Measurements from ENCODE around the gene LYSET. TPM values are rescaled to one million over a fixed set of nuclear protein-coding genes. Genes with fewer than 3 reads are reported as not detected.
"Not testable (repeated sequence)": the region's sequence is repeated elsewhere in the genome, so short reads cannot be mapped to it uniquely, and the experiment has no call there.

The LYSET gene
- 26.8 TPM for polyA plus RNA-seq (2013, experiment 1 of 2)
- polyA plus RNA-seq (2013, experiment 2 of 2), result 28.0 TPM

- Histone ChIP-seq H3K36me3 (ENCODE audit: insufficient read depth, low read length) (peaks cover 28% of the 10 kb centered on the region), H3K27ac (ENCODE audit: low read depth, low read length) (peak within 1 kb of the TSS; percentile 94), H3K9me3 (ENCODE audit: insufficient read depth, low read depth, low read length) (no peaks in the 10 kb centered on the region), H3K4me3 (ENCODE audit: low read length) (peak within 1 kb of the TSS; percentile 98), H3K27me3 (ENCODE audit: insufficient read depth, low read length) (no peaks in the 10 kb centered on the region), H3K9ac (ENCODE audit: low read depth, low read length) (peak within 1 kb of the TSS; percentile 91), H3K4me1 (ENCODE audit: insufficient read depth, low read length) (no peaks in the 10 kb centered on the region)
- under 1% methylated on average over 124 of the region's 124 CpGs for WGBS
These were observed at the start of gene LYSET, which contains the start of gene MOAP1 for GRCh38 chr14:93184391-93185348. TSS of gene LYSET (plus strand) at chr14:93185317. CDS start at chr14:93185406, 89 bp downstream. TSS of gene MOAP1 (minus strand) at chr14:93184897. CDS start at chr14:93184242, 655 bp downstream.

GRCh38 chr14:93135399-93135798, 49.7 kb upstream of the LYSET start:
- H3K27me3 ChIP-seq (ENCODE audit: insufficient read depth, low read length), result no peaks in the 10 kb centered on the region
- no peak overlapping the region for H3K9ac ChIP-seq (ENCODE audit: low read depth, low read length)
- no peaks in the 10 kb centered on the region for H3K9me3 ChIP-seq (ENCODE audit: insufficient read depth, low read depth, low read length)
- WGBS, result 93% methylated on average over 5 of the region's 5 CpGs
- no peak overlapping the region for H3K4me3 ChIP-seq (ENCODE audit: low read length)
- H3K4me1 ChIP-seq (ENCODE audit: insufficient read depth, low read length), result no peaks in the 10 kb centered on the region
- no peak overlapping the region for H3K27ac ChIP-seq (ENCODE audit: low read depth, low read length)
- no peaks in the 10 kb centered on the region for H3K36me3 ChIP-seq (ENCODE audit: insufficient read depth, low read length)

GRCh38 chr14:93136009-93136408, 49.1 kb upstream of the LYSET start:
- Histone ChIP-seq H3K9me3 (ENCODE audit: insufficient read depth, low read depth, low read length) (no peaks in the 10 kb centered on the region), H3K27me3 (ENCODE audit: insufficient read depth, low read length) (no peaks in the 10 kb centered on the region), H3K36me3 (ENCODE audit: insufficient read depth, low read length) (no peaks in the 10 kb centered on the region), H3K27ac (ENCODE audit: low read depth, low read length) (no peak overlapping the region), H3K9ac (ENCODE audit: low read depth, low read length) (no peak overlapping the region), H3K4me1 (ENCODE audit: insufficient read depth, low read length) (no peaks in the 10 kb centered on the region), H3K4me3 (ENCODE audit: low read length) (no peak overlapping the region)
- WGBS, result 88% methylated on average over 8 of the region's 8 CpGs

- H3K4me1 ChIP-seq (ENCODE audit: insufficient read depth, low read length); H3K27ac ChIP-seq (ENCODE audit: low read depth, low read length); H3K36me3 ChIP-seq (ENCODE audit: insufficient read depth, low read length); H3K4me3 ChIP-seq (ENCODE audit: low read length); H3K9ac ChIP-seq (ENCODE audit: low read depth, low read length); H3K27me3 ChIP-seq (ENCODE audit: insufficient read depth, low read length); H3K9me3 ChIP-seq (ENCODE audit: insufficient read depth, low read depth, low read length): not testable (repeated sequence)
- WGBS, result 93% methylated on average over 13 of the region's 13 CpGs
These were observed 48.6 kb upstream of the LYSET start for GRCh38 chr14:93136508-93136907.

GRCh38 chr14:93137864-93138263, 47.3 kb upstream of the LYSET start:
- no peak overlapping the region for H3K27ac ChIP-seq (ENCODE audit: low read depth, low read length)
- no peaks in the 10 kb centered on the region for H3K36me3 ChIP-seq (ENCODE audit: insufficient read depth, low read length)
- no peaks in the 10 kb centered on the region for H3K27me3 ChIP-seq (ENCODE audit: insufficient read depth, low read length)
- no peak overlapping the region for H3K9ac ChIP-seq (ENCODE audit: low read depth, low read length)
- H3K4me3 ChIP-seq (ENCODE audit: low read length), result no peak overlapping the region
- H3K9me3 ChIP-seq (ENCODE audit: insufficient read depth, low read depth, low read length), result no peaks in the 10 kb centered on the region
- H3K4me1 ChIP-seq (ENCODE audit: insufficient read depth, low read length), result no peaks in the 10 kb centered on the region
- 85% methylated on average over 17 of the region's 17 CpGs for WGBS

GRCh38 chr14:93142854-93143652, 42.1 kb upstream of the LYSET start:
- Histone ChIP-seq H3K9me3 (ENCODE audit: insufficient read depth, low read depth, low read length) (no peaks in the 10 kb centered on the region), H3K4me1 (ENCODE audit: insufficient read depth, low read length) (no peaks in the 10 kb centered on the region), H3K36me3 (ENCODE audit: insufficient read depth, low read length) (no peaks in the 10 kb centered on the region), H3K9ac (ENCODE audit: low read depth, low read length) (no peak overlapping the region), H3K4me3 (ENCODE audit: low read length) (no peak overlapping the region), H3K27ac (ENCODE audit: low read depth, low read length) (no peak overlapping the region), H3K27me3 (ENCODE audit: insufficient read depth, low read length) (no peaks in the 10 kb centered on the region)
- 94% methylated on average over 13 of the region's 13 CpGs for WGBS

GRCh38 chr14:93146119-93146518, 39.0 kb upstream of the LYSET start:
- Histone ChIP-seq H3K36me3 (ENCODE audit: insufficient read depth, low read length) (no peaks in the 10 kb centered on the region), H3K4me3 (ENCODE audit: low read length) (no peak overlapping the region), H3K4me1 (ENCODE audit: insufficient read depth, low read length) (no peaks in the 10 kb centered on the region), H3K9ac (ENCODE audit: low read depth, low read length) (no peak overlapping the region), H3K27me3 (ENCODE audit: insufficient read depth, low read length) (no peaks in the 10 kb centered on the region), H3K9me3 (ENCODE audit: insufficient read depth, low read depth, low read length) (no peaks in the 10 kb centered on the region), H3K27ac (ENCODE audit: low read depth, low read length) (no peak overlapping the region)
- 92% methylated on average over 9 of the region's 9 CpGs for WGBS

- Histone ChIP-seq H3K9me3 (ENCODE audit: insufficient read depth, low read depth, low read length) (no peaks in the 10 kb centered on the region), H3K4me3 (ENCODE audit: low read length) (no peak overlapping the region), H3K4me1 (ENCODE audit: insufficient read depth, low read length) (no peaks in the 10 kb centered on the region), H3K27me3 (ENCODE audit: insufficient read depth, low read length) (no peaks in the 10 kb centered on the region), H3K27ac (ENCODE audit: low read depth, low read length) (no peak overlapping the region), H3K9ac (ENCODE audit: low read depth, low read length) (no peak overlapping the region), H3K36me3 (ENCODE audit: insufficient read depth, low read length) (no peaks in the 10 kb centered on the region)
- 93% methylated on average over 8 of the region's 8 CpGs for WGBS
These were observed 36.1 kb upstream of the LYSET start for GRCh38 chr14:93148979-93149378.

GRCh38 chr14:93150227-93151208, 34.6 kb upstream of the LYSET start:
- no peaks in the 10 kb centered on the region for H3K27me3 ChIP-seq (ENCODE audit: insufficient read depth, low read length)
- no peaks in the 10 kb centered on the region for H3K36me3 ChIP-seq (ENCODE audit: insufficient read depth, low read length)
- no peak overlapping the region for H3K9ac ChIP-seq (ENCODE audit: low read depth, low read length)
- no peak overlapping the region for H3K27ac ChIP-seq (ENCODE audit: low read depth, low read length)
- no peaks in the 10 kb centered on the region for H3K4me1 ChIP-seq (ENCODE audit: insufficient read depth, low read length)
- 54% methylated on average over 16 of the region's 16 CpGs for WGBS
- H3K9me3 ChIP-seq (ENCODE audit: insufficient read depth, low read depth, low read length), result no peaks in the 10 kb centered on the region
- no peak overlapping the region for H3K4me3 ChIP-seq (ENCODE audit: low read length)

- Histone ChIP-seq H3K9me3 (ENCODE audit: insufficient read depth, low read depth, low read length) (no peaks in the 10 kb centered on the region), H3K4me1 (ENCODE audit: insufficient read depth, low read length) (no peaks in the 10 kb centered on the region), H3K4me3 (ENCODE audit: low read length) (no peak overlapping the region), H3K27ac (ENCODE audit: low read depth, low read length) (no peak overlapping the region), H3K9ac (ENCODE audit: low read depth, low read length) (no peak overlapping the region), H3K36me3 (ENCODE audit: insufficient read depth, low read length) (no peaks in the 10 kb centered on the region), H3K27me3 (ENCODE audit: insufficient read depth, low read length) (no peaks in the 10 kb centered on the region)
- 94% methylated on average over 6 of the region's 7 CpGs for WGBS
These were observed 32.0 kb upstream of the LYSET start for GRCh38 chr14:93153121-93153520.
